Spleen (tissue), 7 donors: ENCODE data around the gene CHRNE.

Experiments used
- CTCF ChIP-seq, 11 experiments: fragments of 200-600 bp in 7 of 11; fragments of 450-650 bp in 4 of 11; sonication (generic) in 4 of 11; IDR thresholded peaks in 8 of 11; conservative IDR thresholded peaks in 3 of 11; 1 replicate in 7 of 11; 2 replicates in 4 of 11; pipeline versions ENCODE4 v1.4.0 to v1.8.0; 2016 to 2021; ENCODE audit warnings: antibody characterized with exemption in 11 of 11, inconsistent platforms in 4 of 11, mild to moderate bottlenecking in 1 of 11
- POLR2A ChIP-seq, 3 donors: fragments of 450-650 bp; IDR thresholded peaks; one replicate each; pipeline ENCODE4 v1.5.1; 2017; ENCODE audit warnings: antibody characterized with exemption in 3 of 3, mild to moderate bottlenecking in 1 of 3
- donor health status: DM: no; HTN: no; CAD: no; lungs with moderate emphysema.
- donor health status: DM: no; HTN: no; CAD: no.
- donor health status: DM: no; HTN: no; CAD: no.

GRCh38 chr17:4861052-4861451 lies 41.8 kb downstream of the CHRNE start:
- TF ChIP-seq CTCF (IDR thresholded peaks at IDR 0.05 in 8 of 11, conservative IDR thresholded peaks at IDR 0.05 in 3 of 11) (no peak), POLR2A (IDR thresholded peaks at IDR 0.05) (no peak)
